Uterus (tissue), 4 donors: Measurements from ENCODE around the gene MAP3K1. TPM values are rescaled to one million over a fixed set of nuclear protein-coding genes. Genes with fewer than 3 reads are reported as not detected.
"Not testable (repeated sequence)": the region's sequence is repeated elsewhere in the genome, so short reads cannot be mapped to it uniquely, and the experiment has no call there.

Source experiments
- DNase-seq, 2 donors: peaks; one replicate each; pipeline ENCODE4 v3.0.0-alpha.2; 2019 to 2020
- H3K27ac ChIP-seq, 2 donors: fragments of 200-600 bp; sonication (generic); 1 replicate in 1 of 2; 2 replicates in 1 of 2; pipeline ENCODE4 v1.5.1; 2016 to 2018
- H3K27me3 ChIP-seq, 2 donors: fragments of 200-600 bp; sonication (generic); one replicate each; pipeline ENCODE4 v1.5.1; 2018 to 2019; ENCODE audit warnings: control low read depth in 1 of 2
- H3K36me3 ChIP-seq, 2 donors: fragments of 200-600 bp; sonication (generic); one replicate each; pipeline ENCODE4 v1.5.1; 2019; ENCODE audit warnings: control low read depth in 1 of 2
- H3K4me1 ChIP-seq, 2 donors: fragments of 200-600 bp; sonication (generic); one replicate each; pipeline ENCODE4 v1.5.1; 2018 to 2019; ENCODE audit warnings: control low read depth in 1 of 2
- H3K4me3 ChIP-seq, 2 donors: fragments of 200-600 bp; sonication (generic); 1 replicate in 1 of 2; 2 replicates in 1 of 2; pipeline ENCODE4 v1.5.1; 2018 to 2019; ENCODE audit warnings: mild to moderate bottlenecking in 1 of 2
- H3K9me3 ChIP-seq, 2 donors: fragments of 200-600 bp; sonication (generic); one replicate each; pipeline ENCODE4 v1.5.1; 2019; ENCODE audit warnings: control low read depth in 1 of 2
- CTCF ChIP-seq, 4 experiments: fragments of 200-600 bp in 2 of 4; fragments of 450-650 bp in 2 of 4; sonication (generic) in 2 of 4; IDR thresholded peaks; one replicate each; pipeline ENCODE4 v1.5.1; 2016 to 2019; ENCODE audit warnings: antibody characterized with exemption in 4 of 4, mild to moderate bottlenecking in 2 of 4, moderate library complexity in 1 of 4
- POLR2A ChIP-seq, 2 donors: fragments of 450-650 bp; IDR thresholded peaks; one replicate each; pipeline ENCODE4 v1.6.1; 2016; ENCODE audit warnings: antibody characterized with exemption in 2 of 2, mild to moderate bottlenecking in 1 of 2, moderate library complexity in 1 of 2
- intact Hi-C: fragments of 100-400 bp; cut with DNase I; formaldehyde crosslinking; loops from one replicate; pipeline ENCODE4 v1.15.1; 2023; ENCODE audit warnings: low total_unique reads
- total RNA-seq, 4 donors: library from RNA; depleted of rRNA in 3 of 4; stranded (reverse); fragments of >200 nt in 3 of 4; gene quantifications; one replicate each; pipeline versions ENCODE4 v1.1.0 to v1.2.4, GENCODE V29; 2014 to 2023
- donor health status: DM: yes; HTN: yes; CAD: no.

The MAP3K1 gene
- total RNA-seq, 4 donors from 2014 or later = 9.0 to 95.3 (median 20.0) TPM

- no peak overlapping the region for H3K4me3 ChIP-seq
- intact Hi-C loops = no loop called here
- H3K9me3 ChIP-seq = no peaks in the 10 kb centered on the region
- no peak for DNase-seq
- H3K27me3 ChIP-seq = no peaks in the 10 kb centered on the region
- H3K27ac ChIP-seq = peak overlapping the region in 1 of 2 donors; percentile 92
- peaks cover 0 to 8% of the 10 kb centered on the region in 2 donors for H3K4me1 ChIP-seq
- H3K36me3 ChIP-seq = no peaks in the 10 kb centered on the region
- peak in 1 of 4 experiments; percentile 6 for TF ChIP-seq CTCF (IDR thresholded peaks at IDR 0.05)
- TF ChIP-seq POLR2A (IDR thresholded peaks at IDR 0.05) = no peak
Measured at GRCh38 chr5:56818450-56819037, 3.2 kb downstream of the MAP3K1 start.

- Histone ChIP-seq H3K9me3 (no peaks in the 10 kb centered on the region), H3K27me3 (no peaks in the 10 kb centered on the region), H3K27ac (peak overlapping the region in 1 of 2 donors; percentile 92), H3K4me3 (no peak overlapping the region), H3K36me3 (no peaks in the 10 kb centered on the region), H3K4me1 (peaks cover 0 to 8% of the 10 kb centered on the region in 2 donors)
- TF ChIP-seq POLR2A (IDR thresholded peaks at IDR 0.05) (no peak), CTCF (IDR thresholded peaks at IDR 0.05) (no peak)
- no peak for DNase-seq
- intact Hi-C loops = no loop called here
Measured at GRCh38 chr5:56819060-56819881, 3.9 kb downstream of the MAP3K1 start.

GRCh38 chr5:56821868-56822267, 6.5 kb downstream of the MAP3K1 start:
- DNase-seq, H3K4me3 ChIP-seq, H3K27ac ChIP-seq, H3K9me3 ChIP-seq, H3K27me3 ChIP-seq, H3K36me3 ChIP-seq, intact Hi-C loops, H3K4me1 ChIP-seq: not testable (repeated sequence)

- H3K4me1 ChIP-seq = no peaks in the 10 kb centered on the region
- no peaks in the 10 kb centered on the region for H3K9me3 ChIP-seq
- DNase-seq = no peak
- intact Hi-C loops = no loop called here
- TF ChIP-seq CTCF (IDR thresholded peaks at IDR 0.05) (no peak), POLR2A (IDR thresholded peaks at IDR 0.05) (no peak)
- H3K27me3 ChIP-seq = no peaks in the 10 kb centered on the region
- no peaks in the 10 kb centered on the region for H3K36me3 ChIP-seq
- H3K4me3 ChIP-seq = no peak overlapping the region
- no peak overlapping the region for H3K27ac ChIP-seq
Measured at GRCh38 chr5:56822981-56823380, 7.6 kb downstream of the MAP3K1 start.

- H3K4me1 ChIP-seq = no peaks in the 10 kb centered on the region
Measured at GRCh38 chr5:56824019-56824418, 8.7 kb downstream of the MAP3K1 start.

More at GRCh38 chr5:56824019-56824418, 8.7 kb downstream of the MAP3K1 start:
- intact Hi-C loops = no loop called here
- DNase-seq = no peak
- H3K4me3 ChIP-seq = no peak overlapping the region
- no peak for TF ChIP-seq CTCF (IDR thresholded peaks at IDR 0.05)
- TF ChIP-seq POLR2A (IDR thresholded peaks at IDR 0.05) = no peak
- H3K9me3 ChIP-seq = no peaks in the 10 kb centered on the region
- H3K36me3 ChIP-seq = no peaks in the 10 kb centered on the region
- H3K27me3 ChIP-seq = no peaks in the 10 kb centered on the region
- H3K27ac ChIP-seq = no peak overlapping the region
